ENCODE data around the gene NUDT22.

NUDT22 gene

DNA sequence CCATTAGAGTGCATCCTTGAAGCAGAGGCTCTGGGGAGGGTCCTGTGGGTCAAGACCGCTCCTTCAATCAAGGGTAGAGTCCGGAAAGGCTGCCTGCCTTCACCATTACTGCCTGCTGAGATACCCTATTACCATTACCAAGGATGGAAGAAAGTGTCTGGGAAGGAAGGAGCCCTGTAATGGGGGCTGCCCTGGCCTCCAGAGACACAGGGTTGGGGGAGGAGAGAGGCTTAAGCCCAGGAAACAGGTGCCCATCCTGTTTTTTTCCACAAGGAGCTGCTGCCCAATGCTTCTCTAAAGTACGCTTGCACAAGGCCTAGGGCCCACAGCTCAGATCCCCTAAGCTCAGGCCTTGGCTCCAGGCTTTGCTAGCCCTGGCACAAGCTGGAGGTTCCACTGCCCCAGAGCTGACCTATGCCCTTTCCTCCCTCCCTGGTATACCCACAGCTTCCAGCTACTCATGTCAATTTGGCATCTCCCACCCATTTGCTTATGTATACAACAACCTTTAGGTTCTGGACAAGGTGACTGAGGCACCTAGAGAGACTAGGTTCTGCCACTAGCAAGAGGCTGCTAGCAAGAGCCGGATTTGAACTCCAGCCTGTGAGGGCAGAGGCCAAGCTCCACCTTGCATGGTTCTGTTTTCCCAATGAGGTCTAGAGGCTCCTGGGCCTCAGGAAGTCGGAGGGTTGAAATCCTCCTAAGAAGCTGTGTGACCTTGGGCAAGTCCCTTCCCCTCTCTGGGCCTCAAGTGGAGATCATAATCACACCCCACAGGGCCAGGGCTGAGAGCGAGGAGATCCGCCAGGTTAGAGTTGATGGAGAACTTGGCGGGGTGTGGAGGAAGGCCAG, 23.7 kb downstream of the NUDT22 start:
- Histone ChIP-seq H3K9me3 (ENCODE audit: insufficient read depth, low read length) (no peaks in the 10 kb centered on the region), H2AFZ (ENCODE audit: low read depth, low read length, severe bottlenecking) (no peak overlapping the region), H4K20me1 (ENCODE audit: low read depth, low read length) (no peaks in the 10 kb centered on the region), H3K79me2 (ENCODE audit: insufficient read depth, low read length) (peaks cover 23% of the 10 kb centered on the region), H3K27ac (ENCODE audit: low read depth, low read length) (no peak overlapping the region), H3K9me2 (replicated peaks; ENCODE audit: insufficient read depth, low read length) (no peaks in the 10 kb centered on the region), H3K27me3 (ENCODE audit: low read length) (no peaks in the 10 kb centered on the region), H3K4me3 (ENCODE audit: insufficient read depth, low read length, poor library complexity, severe bottlenecking) (no peak overlapping the region), H3K36me3 (ENCODE audit: low read length) (no peaks in the 10 kb centered on the region), H3K4me2 (ENCODE audit: low read depth, low read length, poor library complexity, severe bottlenecking) (no peak overlapping the region), H3K9ac (ENCODE audit: low read length) (no peak overlapping the region), H3F3A (ENCODE audit: insufficient read depth) (peaks cover 26% of the 10 kb centered on the region)
- TF ChIP-seq CTCF (IDR thresholded peaks at IDR 0.05; ENCODE audit: insufficient read depth, low read length, poor library complexity, severe bottlenecking) (no peak), EZH2phosphoT487 (conservative IDR thresholded peaks at IDR 0.05; ENCODE audit: low read length) (no peak)

- Histone ChIP-seq H4K20me1 (ENCODE audit: low read depth, low read length) (no peaks in the 10 kb centered on the region), H3F3A (ENCODE audit: insufficient read depth) (peaks cover 19% of the 10 kb centered on the region), H3K9ac (ENCODE audit: low read length) (peak overlapping the region; percentile 84), H3K4me3 (ENCODE audit: insufficient read depth, low read length, poor library complexity, severe bottlenecking) (peak overlapping the region; percentile 26), H3K36me3 (ENCODE audit: low read length) (no peaks in the 10 kb centered on the region), H3K79me2 (ENCODE audit: insufficient read depth, low read length) (peaks cover 16% of the 10 kb centered on the region), H3K27ac (ENCODE audit: low read depth, low read length) (no peak overlapping the region), H3K27me3 (ENCODE audit: low read length) (no peaks in the 10 kb centered on the region), H3K9me3 (ENCODE audit: insufficient read depth, low read length) (no peaks in the 10 kb centered on the region), H2AFZ (ENCODE audit: low read depth, low read length, severe bottlenecking) (no peak overlapping the region), H3K9me2 (replicated peaks; ENCODE audit: insufficient read depth, low read length) (no peaks in the 10 kb centered on the region), H3K4me2 (ENCODE audit: low read depth, low read length, poor library complexity, severe bottlenecking) (peak overlapping the region; percentile 97)
- TF ChIP-seq EZH2phosphoT487 (conservative IDR thresholded peaks at IDR 0.05; ENCODE audit: low read length) (no peak), CTCF (IDR thresholded peaks at IDR 0.05; ENCODE audit: insufficient read depth, low read length, poor library complexity, severe bottlenecking) (no peak)
Observed at GRCh38 chr11:64250415-64251015, 24.4 kb downstream of the NUDT22 start.

GRCh38 chr11:64251016-64251752, 25.1 kb downstream of the NUDT22 start, which contains the start of gene PLCB3:
Gene PLCB3, plus strand, starts transcription at chr11:64251530. Its CDS starts 120 bp downstream, at chr11:64251650.
- H3K27me3 ChIP-seq (ENCODE audit: low read length) = no peaks in the 10 kb centered on the region
- peak within 1 kb of the TSS; percentile 88 for H3K4me3 ChIP-seq (ENCODE audit: insufficient read depth, low read length, poor library complexity, severe bottlenecking)
- H3K36me3 ChIP-seq (ENCODE audit: low read length) = no peaks in the 10 kb centered on the region
- H3K9me2 ChIP-seq (replicated peaks; ENCODE audit: insufficient read depth, low read length) = no peaks in the 10 kb centered on the region
- H3K4me2 ChIP-seq (ENCODE audit: low read depth, low read length, poor library complexity, severe bottlenecking) = peak within 1 kb of the TSS; percentile 97
- peaks cover 9% of the 10 kb centered on the region; the same call in 1 of the 2 replicates for H3K79me2 ChIP-seq (ENCODE audit: insufficient read depth, low read length)
- peaks cover 14% of the 10 kb centered on the region; the same call in 1 of the 2 replicates for H3F3A ChIP-seq (ENCODE audit: insufficient read depth)
- peak; percentile 59 for TF ChIP-seq CTCF (IDR thresholded peaks at IDR 0.05; ENCODE audit: insufficient read depth, low read length, poor library complexity, severe bottlenecking)
- TF ChIP-seq EZH2phosphoT487 (conservative IDR thresholded peaks at IDR 0.05; ENCODE audit: low read length) = no peak
- H3K27ac ChIP-seq (ENCODE audit: low read depth, low read length) = peak within 1 kb of the TSS; percentile 21
- H4K20me1 ChIP-seq (ENCODE audit: low read depth, low read length) = no peaks in the 10 kb centered on the region
- peak within 1 kb of the TSS; percentile 86 for H2AFZ ChIP-seq (ENCODE audit: low read depth, low read length, severe bottlenecking)
- no peaks in the 10 kb centered on the region for H3K9me3 ChIP-seq (ENCODE audit: insufficient read depth, low read length)
- peak within 1 kb of the TSS; percentile 84 for H3K9ac ChIP-seq (ENCODE audit: low read length)
